ENCODE data around the gene ACY1.
"Not testable (repeated sequence)": the region's sequence is repeated elsewhere in the genome, so short reads cannot be mapped to it uniquely, and the experiment has no call there.

ACY1 gene

DNA sequence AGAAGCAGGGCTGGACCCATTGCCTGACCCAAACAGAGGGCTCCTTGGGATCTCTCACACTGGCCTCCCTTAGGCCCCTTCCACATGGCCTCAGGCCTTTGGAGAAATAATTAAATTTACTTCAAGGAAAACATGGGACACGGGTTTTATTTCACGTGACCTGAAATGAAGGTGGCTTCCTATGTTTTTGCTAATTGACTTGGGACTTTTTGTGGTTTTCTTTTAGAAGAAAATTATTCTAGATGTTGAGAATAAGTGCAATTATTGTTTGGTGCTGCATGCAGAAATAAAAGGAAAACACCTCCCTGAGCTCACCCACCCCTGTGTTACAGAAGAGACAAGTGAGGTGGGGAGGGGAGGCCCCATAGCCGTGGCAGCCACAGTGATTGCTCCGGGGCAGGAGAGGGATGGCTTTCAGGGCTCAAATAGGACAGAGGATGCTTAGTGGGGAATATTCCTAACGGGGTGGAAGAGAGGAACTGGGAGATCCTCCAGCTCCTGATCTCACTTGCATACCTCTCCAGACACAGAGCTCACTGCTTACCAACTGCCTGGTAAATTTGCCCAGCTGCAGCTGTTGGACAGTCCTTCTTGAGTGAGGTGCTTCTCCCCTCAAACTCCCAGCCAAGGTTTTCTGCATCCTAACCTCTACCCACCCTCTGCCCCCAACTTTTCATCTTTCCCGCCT, 41.6 kb downstream of the ACY1 start:
- DNase-seq (ENCODE audit: low spot score) = no peak

DNA sequence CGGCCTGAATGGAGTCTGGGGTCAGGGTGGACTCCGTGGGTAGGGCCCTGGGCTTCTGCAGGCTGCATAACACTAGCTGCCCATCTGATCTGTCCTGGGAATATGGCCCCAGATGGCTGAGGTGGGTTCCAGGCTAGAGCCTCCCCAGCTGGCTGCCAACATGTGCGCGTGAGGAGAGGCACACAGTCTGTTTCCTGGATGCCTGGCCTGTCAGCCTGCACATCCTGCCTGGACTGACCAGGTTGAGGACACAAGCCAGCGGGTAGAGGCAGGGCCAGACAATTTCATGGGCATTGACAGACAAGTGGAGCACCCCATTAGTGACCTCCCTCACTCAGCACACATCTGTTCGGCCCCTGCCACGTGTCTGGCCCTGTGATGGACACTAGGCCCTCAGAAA, 42.1 kb downstream of the ACY1 start:
- DNase-seq (ENCODE audit: low spot score) = no peak

DNA sequence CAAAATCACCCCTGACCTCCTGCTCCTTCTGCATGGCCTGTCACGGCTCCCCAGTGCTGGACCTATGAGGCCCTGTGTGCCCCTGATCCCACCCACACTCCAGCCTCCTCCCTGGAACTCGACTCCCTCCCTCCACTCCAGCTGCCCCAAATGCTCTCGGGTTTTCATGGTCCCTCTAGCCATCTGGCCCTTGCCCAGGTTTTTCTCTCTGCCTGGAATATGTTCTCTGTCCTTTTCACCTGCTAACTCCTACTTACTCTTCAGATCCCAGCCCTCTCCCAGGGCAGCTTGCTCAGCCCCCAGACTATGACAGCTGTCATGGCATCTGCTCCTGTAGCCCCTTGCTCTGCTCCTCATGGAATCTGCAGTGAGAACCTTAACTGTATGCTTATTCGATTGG, 42.7 kb downstream of the ACY1 start:
- no peak for DNase-seq (ENCODE audit: low spot score)

DNA sequence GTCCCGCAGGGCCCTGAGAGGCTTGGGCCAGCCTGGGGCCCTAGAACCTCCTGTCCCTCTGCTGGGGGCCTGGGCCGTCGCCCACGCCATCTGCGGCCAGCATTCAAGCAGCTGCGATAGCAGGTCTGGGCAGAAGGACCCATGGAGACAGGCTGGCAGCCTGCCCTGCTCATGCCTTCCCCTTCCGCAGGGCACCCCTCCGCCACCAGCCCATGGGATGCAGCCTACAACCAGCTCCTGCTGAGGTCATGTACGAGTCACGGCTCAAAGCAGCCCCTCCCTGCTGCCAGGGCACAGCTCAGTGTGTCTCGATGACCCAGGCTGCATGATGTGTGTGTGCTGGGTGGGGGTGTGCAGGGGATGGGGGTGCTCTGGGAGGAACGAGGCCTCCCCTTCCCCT, 45.2 kb downstream of the ACY1 start:
- DNase-seq (ENCODE audit: low spot score) = peak; percentile 38

DNA sequence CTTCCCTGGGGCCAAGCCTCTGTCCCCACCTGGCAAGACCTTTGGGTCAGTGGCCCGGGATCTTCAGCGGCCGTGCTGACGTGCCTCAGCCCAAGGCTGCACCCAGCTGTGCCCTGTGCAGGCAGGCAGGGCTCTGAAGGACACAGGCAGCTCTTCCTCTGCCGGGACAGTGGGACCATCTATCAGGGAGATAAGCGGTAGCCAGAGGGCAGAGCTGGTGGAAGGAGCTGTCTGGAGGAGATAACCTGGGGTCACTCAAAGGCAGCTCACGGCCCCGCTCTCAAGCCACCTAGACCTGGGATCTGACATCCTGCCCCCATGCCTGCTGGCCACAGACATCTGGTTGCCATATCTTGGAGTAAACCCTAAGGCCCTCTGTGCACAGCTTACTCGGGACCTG, 45.7 kb downstream of the ACY1 start:
- DNase-seq (ENCODE audit: low spot score) = no peak

DNA sequence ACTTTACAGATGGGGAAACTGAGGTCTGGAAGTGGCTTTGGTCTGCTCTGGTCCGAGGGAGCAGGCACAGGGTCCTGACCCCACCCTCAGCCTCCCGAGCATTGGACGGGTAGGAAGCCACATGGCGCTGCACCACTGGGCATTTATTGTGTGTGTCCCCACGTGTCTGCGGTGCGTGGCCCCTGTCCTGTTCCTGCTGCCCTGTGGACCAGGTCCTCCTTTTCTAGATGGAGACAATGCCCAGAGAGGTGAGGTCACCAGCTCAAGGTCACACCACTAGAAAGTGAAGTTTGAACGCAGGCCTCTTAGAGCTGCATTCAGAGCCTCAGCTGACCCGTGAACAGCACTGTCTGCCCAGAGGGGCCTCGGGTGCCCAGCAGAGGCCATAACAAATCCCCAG, 46.2 kb downstream of the ACY1 start:
- DNase-seq (ENCODE audit: low spot score) = no peak

DNA sequence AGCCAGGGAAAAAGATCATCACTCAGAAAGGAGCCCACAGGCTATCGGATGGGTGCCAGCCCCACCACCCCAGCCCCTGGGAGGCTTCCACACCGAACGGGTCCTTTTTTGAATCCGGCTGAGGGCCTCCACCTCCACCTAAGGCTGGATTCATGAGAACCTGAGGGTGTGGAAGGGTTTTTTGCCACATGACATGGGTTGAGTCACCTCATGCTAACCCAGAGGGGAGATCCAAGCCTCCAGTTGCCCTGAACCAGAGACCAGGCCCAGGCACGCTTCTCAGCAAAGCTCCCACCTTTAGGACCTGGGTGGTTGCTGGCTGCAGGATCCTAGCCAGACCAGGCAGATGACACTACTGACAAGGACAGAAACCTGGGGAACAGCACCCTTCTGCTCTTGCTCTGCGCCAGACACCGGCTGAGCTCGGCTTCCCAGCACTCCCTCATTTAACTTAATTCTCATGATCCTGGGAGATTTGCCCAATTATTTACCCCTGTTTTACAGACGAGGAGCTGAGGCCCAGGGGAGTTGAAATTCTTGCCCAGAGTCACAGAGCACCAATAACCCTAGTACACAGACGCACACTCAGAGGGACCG, 47.5 kb downstream of the ACY1 start:
- no peak for DNase-seq (ENCODE audit: low spot score)

DNA sequence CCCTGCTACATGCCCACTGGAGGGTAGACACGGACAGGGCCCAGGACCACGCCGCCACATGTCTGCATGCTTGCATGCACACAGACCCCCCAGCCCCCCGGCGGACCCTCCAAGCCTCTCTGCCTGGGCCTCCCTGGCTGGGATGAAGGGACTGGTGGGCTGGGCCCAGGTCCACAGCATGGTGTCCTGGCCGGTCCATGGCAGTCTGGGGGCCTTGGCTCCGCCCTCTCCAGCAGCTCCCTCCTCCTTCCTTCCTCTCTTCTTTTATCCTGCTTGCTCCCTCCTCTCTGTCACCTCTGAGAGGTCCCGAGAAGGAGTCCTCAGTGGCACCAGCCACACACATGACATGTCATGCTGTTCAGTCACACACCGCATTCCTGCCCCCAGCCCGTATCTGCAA, 48.6 kb downstream of the ACY1 start:
- no peak for DNase-seq (ENCODE audit: low spot score)

DNA sequence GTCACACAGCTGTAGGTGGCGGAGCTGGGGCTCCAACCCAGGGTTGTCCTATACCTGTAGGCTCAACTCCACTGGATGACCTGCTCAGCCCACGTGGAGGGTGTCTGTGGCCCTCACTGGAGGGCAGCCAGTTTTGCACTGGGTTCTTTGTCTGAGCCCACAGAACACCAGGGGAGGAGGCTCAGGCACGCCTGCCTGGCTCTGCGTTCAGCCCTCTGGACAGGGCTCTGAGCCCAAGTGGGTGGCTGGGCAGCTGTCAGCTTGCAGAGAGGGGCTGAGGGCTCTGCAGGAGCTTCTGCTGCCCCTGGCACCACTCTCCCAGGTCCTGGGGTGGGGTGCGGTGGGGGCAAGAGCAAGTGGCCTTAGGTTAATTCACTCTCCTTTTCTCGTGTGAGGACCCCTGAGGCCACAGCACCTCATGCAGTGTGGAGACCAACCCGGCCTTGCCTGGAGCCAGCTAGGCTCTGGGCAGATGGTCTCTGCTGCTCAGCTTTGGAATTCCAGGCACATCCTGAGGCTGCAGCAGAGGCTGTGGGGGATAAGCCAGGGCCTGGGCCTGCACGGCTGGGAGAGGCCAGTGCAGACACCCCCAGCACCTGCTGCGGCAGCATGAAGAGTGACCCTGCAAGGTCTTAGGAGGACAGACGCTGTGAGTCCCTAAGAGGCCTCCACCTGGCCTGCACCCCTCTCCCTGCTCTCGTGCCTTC, 49.5 kb downstream of the ACY1 start:
- no peak for DNase-seq (ENCODE audit: low spot score)

DNA sequence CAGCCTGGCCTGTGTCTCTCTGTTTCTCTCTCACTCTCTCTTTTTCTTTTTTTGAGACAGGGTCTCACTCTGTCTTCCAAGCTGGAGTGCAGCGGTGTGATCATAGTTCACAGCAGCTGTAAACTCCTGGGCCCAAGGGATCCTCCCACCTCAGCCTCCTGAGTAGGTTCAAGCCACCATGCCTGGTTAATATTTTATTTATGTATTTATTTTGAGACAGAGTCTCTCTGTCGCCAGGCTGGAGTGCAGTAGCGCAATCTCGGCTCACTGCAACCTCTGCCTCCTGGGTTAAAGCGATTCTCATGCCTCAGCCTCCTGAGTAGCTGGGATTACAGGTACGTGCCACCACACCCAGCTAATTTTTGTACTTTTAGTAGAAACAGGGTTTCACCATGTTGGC, 50.4 kb downstream of the ACY1 start:
- DNase-seq (ENCODE audit: low spot score) = not testable (repeated sequence)

DNA sequence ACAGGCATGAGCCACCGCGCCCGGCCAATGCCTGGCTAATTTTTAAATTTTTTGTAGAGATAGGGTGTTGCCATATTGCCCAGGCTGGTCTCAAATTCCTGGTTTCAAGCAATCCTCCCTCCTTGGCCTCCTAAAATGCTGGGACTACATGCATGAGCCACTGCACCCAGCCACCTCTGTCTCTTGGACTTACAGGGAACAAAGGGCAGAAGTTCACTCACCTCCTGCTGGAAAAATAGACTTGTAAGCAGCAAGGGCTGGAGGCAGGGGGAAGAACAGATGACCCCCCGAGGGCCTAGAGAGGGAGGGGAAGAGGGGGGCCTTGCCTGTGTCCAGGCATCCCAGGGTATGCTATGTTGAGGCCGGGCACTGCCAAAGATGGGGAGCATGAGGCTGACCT, 50.9 kb downstream of the ACY1 start:
- DNase-seq (ENCODE audit: low spot score) = no peak

DNA sequence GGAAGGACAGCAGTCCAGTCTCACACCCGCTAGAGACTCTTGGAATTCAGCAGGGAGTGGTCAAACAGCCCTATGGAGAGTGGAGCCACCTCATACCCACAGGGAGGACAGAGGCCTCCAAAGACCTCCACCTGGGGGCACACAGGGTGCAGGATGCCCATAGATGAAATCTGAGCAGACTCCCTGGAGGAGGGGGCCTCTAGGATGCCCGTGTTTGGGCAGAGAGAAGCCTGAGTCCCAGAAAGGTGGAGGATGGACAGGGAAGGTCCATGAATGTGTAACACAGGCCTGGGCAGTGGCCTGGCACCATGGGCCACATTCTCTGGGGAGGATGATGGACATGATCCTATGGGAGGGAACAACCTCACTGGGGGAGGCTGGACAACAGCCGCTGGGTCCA, 51.3 kb downstream of the ACY1 start:
- no peak for DNase-seq (ENCODE audit: low spot score)

DNA sequence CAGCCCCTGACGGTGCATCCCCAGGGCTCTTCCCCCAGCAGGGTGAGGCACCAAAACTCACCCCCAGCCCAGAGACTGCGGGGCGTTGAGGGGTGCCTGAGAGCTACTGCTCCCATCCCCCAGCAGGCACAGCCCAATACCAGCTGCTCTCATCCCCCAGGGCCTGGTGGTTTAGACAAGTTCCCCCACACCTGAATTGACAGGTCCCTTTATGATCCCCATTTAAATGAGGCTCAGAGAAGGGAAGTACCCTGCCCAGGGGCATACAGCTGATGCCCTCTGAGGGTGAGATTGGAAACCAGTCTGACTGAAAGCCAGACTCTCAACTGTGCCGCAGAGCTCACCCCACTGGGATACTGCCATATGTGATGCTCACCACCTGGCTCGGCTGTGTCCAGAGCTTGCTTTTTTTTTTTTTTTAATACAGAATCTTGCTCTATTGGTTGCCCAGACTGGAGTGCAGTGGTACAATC, 52.9 kb downstream of the ACY1 start:
- DNase-seq (ENCODE audit: low spot score) = no peak

DNA sequence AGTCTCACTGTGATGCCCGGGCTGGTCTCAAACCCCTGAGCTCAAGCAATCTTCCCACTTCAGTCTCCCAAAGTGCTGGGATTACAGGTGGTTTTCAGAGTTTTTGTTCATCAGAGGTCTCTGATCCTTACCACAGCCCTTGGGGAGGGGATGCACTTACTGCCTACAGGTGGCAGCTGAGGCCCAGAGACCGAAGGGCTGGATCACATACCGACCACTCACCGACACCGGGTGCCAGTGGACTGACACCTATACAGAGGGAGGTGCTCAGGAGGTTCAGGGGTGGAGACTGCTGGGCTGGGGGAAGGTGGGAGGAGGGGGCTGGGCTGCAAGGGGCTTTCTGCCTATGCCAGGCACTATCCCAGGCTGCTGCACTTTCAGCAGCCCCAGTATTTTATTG, 53.5 kb downstream of the ACY1 start:
- DNase-seq (ENCODE audit: low spot score) = no peak

DNA sequence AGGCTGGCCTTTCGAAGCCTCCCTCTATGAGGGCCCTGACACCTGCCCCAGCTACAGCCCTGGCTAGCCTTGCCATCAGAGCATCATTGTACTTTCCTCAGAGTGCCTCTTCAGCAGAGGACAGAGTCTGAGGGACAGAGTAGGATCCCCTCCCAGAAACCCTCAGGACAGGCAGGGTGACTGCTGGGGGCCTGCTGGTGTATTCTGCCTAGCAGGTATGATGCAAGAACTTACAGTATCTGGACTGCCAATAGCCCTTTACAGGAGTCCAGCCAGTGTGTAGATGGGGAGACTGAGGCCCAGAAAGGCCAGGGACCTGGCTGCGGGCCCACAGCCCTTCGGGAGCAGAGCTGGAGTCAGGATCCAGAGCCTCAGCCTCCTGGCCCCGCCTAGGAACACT, 54.0 kb downstream of the ACY1 start:
- DNase-seq (ENCODE audit: low spot score) = no peak

DNA sequence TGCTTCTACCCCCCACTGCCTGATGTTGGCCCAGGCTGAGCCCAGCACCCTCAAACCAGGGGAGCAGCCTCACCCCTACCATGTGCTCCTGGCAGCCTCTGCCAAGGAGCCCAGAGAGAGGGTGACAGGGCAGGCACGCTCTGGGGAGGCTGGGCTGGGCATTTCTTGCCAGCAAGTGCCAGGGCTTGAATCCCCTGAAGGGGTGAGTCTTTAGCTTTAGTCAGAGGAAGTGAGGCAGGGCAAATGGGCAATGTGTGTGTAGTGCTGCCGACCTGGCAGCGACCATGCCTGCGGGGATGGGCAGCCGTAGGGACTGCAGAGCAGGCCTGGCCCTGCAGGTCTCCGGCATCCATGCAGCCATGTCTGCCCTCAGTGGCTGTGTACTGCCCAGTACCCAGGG, 54.9 kb downstream of the ACY1 start:
- no peak for DNase-seq (ENCODE audit: low spot score)

All from GM03348 (cell line).